Rectal smooth muscle tissue (tissue), 1 donor: ENCODE measurements around the gene GREB1.

Source experiments
- H3K27ac ChIP-seq: one replicate; pipeline ENCODE4 v1.7.0; 2013; ENCODE audit warnings: low read depth, low read length, inconsistent platforms
- H3K27me3 ChIP-seq: one replicate; pipeline ENCODE4 v1.7.0; 2013; ENCODE audit warnings: low read length; ENCODE audit not compliant: control insufficient read depth, insufficient read depth
- H3K36me3 ChIP-seq: one replicate; pipeline ENCODE4 v1.7.0; 2013; ENCODE audit warnings: low read length; ENCODE audit not compliant: control insufficient read depth, insufficient read depth
- H3K4me1 ChIP-seq: one replicate; pipeline ENCODE4 v1.7.0; 2013; ENCODE audit warnings: low read length; ENCODE audit not compliant: control insufficient read depth, insufficient read depth
- H3K4me3 ChIP-seq: one replicate; pipeline ENCODE4 v1.7.0; 2013; ENCODE audit warnings: low read length
- H3K9ac ChIP-seq: one replicate; pipeline ENCODE4 v1.7.0; 2013; ENCODE audit warnings: low read length

The GREB1 gene

GRCh38 chr2:11547912-11548497 lies 14.2 kb downstream of the GREB1 start:
- Histone ChIP-seq H3K9ac (no peak overlapping the region), H3K27me3 (no peaks in the 10 kb centered on the region), H3K27ac (no peak overlapping the region), H3K36me3 (no peaks in the 10 kb centered on the region), H3K4me1 (no peaks in the 10 kb centered on the region), H3K4me3 (no peak overlapping the region)

- Histone ChIP-seq H3K36me3 (no peaks in the 10 kb centered on the region), H3K4me3 (no peak overlapping the region), H3K9ac (no peak overlapping the region), H3K27ac (no peak overlapping the region), H3K27me3 (no peaks in the 10 kb centered on the region), H3K4me1 (no peaks in the 10 kb centered on the region)
These were observed 16.5 kb downstream of the GREB1 start for GRCh38 chr2:11550302-11550701.

GRCh38 chr2:11550901-11551568 lies 17.2 kb downstream of the GREB1 start:
- Histone ChIP-seq H3K36me3 (no peaks in the 10 kb centered on the region), H3K27ac (no peak overlapping the region), H3K4me3 (no peak overlapping the region)

GRCh38 chr2:11551569-11552259 lies 17.9 kb downstream of the GREB1 start:
- Histone ChIP-seq H3K27ac (no peak overlapping the region), H3K4me3 (no peak overlapping the region), H3K36me3 (no peaks in the 10 kb centered on the region), H3K27me3 (no peaks in the 10 kb centered on the region), H3K4me1 (no peaks in the 10 kb centered on the region), H3K9ac (no peak overlapping the region)

More at GRCh38 chr2:11550901-11551568, 17.2 kb downstream of the GREB1 start:
- no peaks in the 10 kb centered on the region for H3K27me3 ChIP-seq
- H3K4me1 ChIP-seq = no peaks in the 10 kb centered on the region
- H3K9ac ChIP-seq = no peak overlapping the region

GRCh38 chr2:11552260-11552638 lies 18.4 kb downstream of the GREB1 start:
- no peak overlapping the region for H3K4me3 ChIP-seq
- H3K27me3 ChIP-seq = no peaks in the 10 kb centered on the region
- H3K4me1 ChIP-seq = no peaks in the 10 kb centered on the region
- H3K9ac ChIP-seq = no peak overlapping the region
- no peaks in the 10 kb centered on the region for H3K36me3 ChIP-seq
- H3K27ac ChIP-seq = no peak overlapping the region

- Histone ChIP-seq H3K4me3 (no peak overlapping the region), H3K27me3 (no peaks in the 10 kb centered on the region), H3K4me1 (no peaks in the 10 kb centered on the region), H3K9ac (no peak overlapping the region), H3K27ac (no peak overlapping the region), H3K36me3 (no peaks in the 10 kb centered on the region)
These were observed 20.0 kb downstream of the GREB1 start for GRCh38 chr2:11553661-11554398.

GRCh38 chr2:11554399-11554716 lies 20.5 kb downstream of the GREB1 start:
- H3K36me3 ChIP-seq = no peaks in the 10 kb centered on the region
- H3K27me3 ChIP-seq = no peaks in the 10 kb centered on the region
- H3K4me3 ChIP-seq = no peak overlapping the region
- H3K4me1 ChIP-seq = no peaks in the 10 kb centered on the region
- no peak overlapping the region for H3K27ac ChIP-seq
- H3K9ac ChIP-seq = no peak overlapping the region

GRCh38 chr2:11556101-11556806 lies 22.4 kb downstream of the GREB1 start:
- Histone ChIP-seq H3K27me3 (no peaks in the 10 kb centered on the region), H3K27ac (no peak overlapping the region), H3K36me3 (no peaks in the 10 kb centered on the region), H3K9ac (no peak overlapping the region), H3K4me3 (no peak overlapping the region), H3K4me1 (no peaks in the 10 kb centered on the region)

GRCh38 chr2:11558214-11558886 lies 24.5 kb downstream of the GREB1 start:
- H3K36me3 ChIP-seq = no peaks in the 10 kb centered on the region

GRCh38 chr2:11559066-11559785 lies 25.4 kb downstream of the GREB1 start:
- Histone ChIP-seq H3K4me1 (no peaks in the 10 kb centered on the region), H3K4me3 (no peak overlapping the region), H3K27ac (no peak overlapping the region), H3K36me3 (no peaks in the 10 kb centered on the region), H3K27me3 (no peaks in the 10 kb centered on the region), H3K9ac (no peak overlapping the region)

More at GRCh38 chr2:11558214-11558886, 24.5 kb downstream of the GREB1 start:
- Histone ChIP-seq H3K4me1 (no peaks in the 10 kb centered on the region), H3K27ac (no peak overlapping the region), H3K4me3 (no peak overlapping the region), H3K27me3 (no peaks in the 10 kb centered on the region), H3K9ac (no peak overlapping the region)

- no peaks in the 10 kb centered on the region for H3K4me1 ChIP-seq
- no peaks in the 10 kb centered on the region for H3K36me3 ChIP-seq
- H3K27me3 ChIP-seq = no peaks in the 10 kb centered on the region
- no peak overlapping the region for H3K9ac ChIP-seq
- no peak overlapping the region for H3K4me3 ChIP-seq
- H3K27ac ChIP-seq = no peak overlapping the region
These were observed 25.9 kb downstream of the GREB1 start for GRCh38 chr2:11559786-11560155.
